OCI-M1 (cell line): ENCODE results near the gene CELF4.

Experiments
- DNase-seq: peaks from one replicate; lab custom pipeline; 2025; lab: John Stamatoyannopoulos, UW

CELF4 gene

GRCh38 chr18:37565101-37565976, at the start of gene CELF4:
Gene CELF4 (minus strand): TSS chr18:37565798.
- no peak for DNase-seq

- no peak for DNase-seq
These were observed 47.6 kb upstream of the CELF4 start for GRCh38 chr18:37613253-37613565.

- no peak for DNase-seq
These were observed 47.1 kb upstream of the CELF4 start for GRCh38 chr18:37612524-37613252.

- DNase-seq = no peak
These were observed 46.1 kb upstream of the CELF4 start for GRCh38 chr18:37611614-37612279.

GRCh38 chr18:37608876-37609275, 43.3 kb upstream of the CELF4 start:
- no peak for DNase-seq

- DNase-seq = no peak
These were observed 41.7 kb upstream of the CELF4 start for GRCh38 chr18:37607281-37607680.

- no peak for DNase-seq
These were observed 38.4 kb upstream of the CELF4 start for GRCh38 chr18:37604032-37604431.

GRCh38 chr18:37598966-37599896, 33.6 kb upstream of the CELF4 start:
- no peak for DNase-seq

- DNase-seq = no peak
These were observed 32.8 kb upstream of the CELF4 start for GRCh38 chr18:37598396-37598795.

- no peak for DNase-seq
These were observed 24.7 kb upstream of the CELF4 start for GRCh38 chr18:37590346-37590745.

- DNase-seq = no peak
These were observed 22.7 kb upstream of the CELF4 start for GRCh38 chr18:37588289-37588688.

- no peak for DNase-seq
These were observed 21.1 kb upstream of the CELF4 start for GRCh38 chr18:37586656-37587225.

GRCh38 chr18:37584952-37585695, 19.5 kb upstream of the CELF4 start:
- no peak for DNase-seq

GRCh38 chr18:37584217-37584616, 18.6 kb upstream of the CELF4 start:
- DNase-seq = no peak

- no peak for DNase-seq
These were observed 16.7 kb upstream of the CELF4 start for GRCh38 chr18:37582261-37582660.

GRCh38 chr18:37578886-37579513, 13.4 kb upstream of the CELF4 start:
- DNase-seq = peak; percentile 44

GRCh38 chr18:37578182-37578678, 12.6 kb upstream of the CELF4 start:
- DNase-seq = no peak

- DNase-seq = no peak
These were observed 11.5 kb upstream of the CELF4 start for GRCh38 chr18:37577051-37577611.

- no peak for DNase-seq
These were observed 10.0 kb upstream of the CELF4 start for GRCh38 chr18:37575646-37576045.

- DNase-seq = no peak
These were observed 8.5 kb upstream of the CELF4 start for GRCh38 chr18:37574113-37574512.
